ENCODE measurements around the gene LRRC8D. TPM values are rescaled to one million over a fixed set of nuclear protein-coding genes. Genes with fewer than 3 reads are reported as not detected.

LRRC8D gene
- total RNA-seq, 1 experiment from 2014 or later, result 42.0 TPM

- BruUV-seq (replicated peaks), result no TSS peak
- CTCF ChIA-PET, result interaction anchor here (1.3 kb wide), 1 partner anchor 69 kb away, joined by 4 read pairs; no protein-coding TSS in a partner anchor
Measured at GRCh38 chr1:89873288-89873687, 52.5 kb downstream of the LRRC8D start.

DNA sequence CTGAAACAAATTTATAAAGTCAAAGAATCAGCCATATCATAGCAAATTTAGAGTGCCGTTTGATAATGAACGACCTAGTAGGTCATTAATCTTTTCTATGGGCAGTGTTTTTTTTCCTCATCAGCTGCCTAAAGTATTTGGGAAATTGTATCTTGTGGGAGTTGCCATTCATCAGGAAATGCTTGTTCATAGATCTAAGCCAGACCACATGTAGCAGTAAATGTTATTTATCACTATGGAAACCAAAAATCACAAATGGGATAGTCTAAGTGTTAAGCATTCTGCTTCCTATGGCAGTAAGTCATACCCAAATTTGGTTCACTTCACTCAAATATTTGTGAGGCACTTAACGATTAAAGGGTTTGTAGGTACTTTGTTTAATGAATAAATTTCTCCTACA, 52.9 kb downstream of the LRRC8D start:
- intact Hi-C loops (cut with micrococcal nuclease), result no loop called here

More at GRCh38 chr1:89873288-89873687, 52.5 kb downstream of the LRRC8D start:
- Mint-ChIP-seq H3K27me3 (ENCODE audit: insufficient read depth, unreplicated experiment) (no peaks in the 10 kb centered on the region), H3K27ac (ENCODE audit: low read depth, unreplicated experiment) (no peak overlapping the region), H3K36me3 (ENCODE audit: insufficient read depth, unreplicated experiment) (peaks cover 26% of the 10 kb centered on the region), H3K9me3 (ENCODE audit: unreplicated experiment) (no peaks in the 10 kb centered on the region), H3K4me3 (ENCODE audit: unreplicated experiment) (no peak overlapping the region), H3K4me1 (ENCODE audit: insufficient read depth, unreplicated experiment) (no peaks in the 10 kb centered on the region)
- TF ChIP-seq, protein P1, sequence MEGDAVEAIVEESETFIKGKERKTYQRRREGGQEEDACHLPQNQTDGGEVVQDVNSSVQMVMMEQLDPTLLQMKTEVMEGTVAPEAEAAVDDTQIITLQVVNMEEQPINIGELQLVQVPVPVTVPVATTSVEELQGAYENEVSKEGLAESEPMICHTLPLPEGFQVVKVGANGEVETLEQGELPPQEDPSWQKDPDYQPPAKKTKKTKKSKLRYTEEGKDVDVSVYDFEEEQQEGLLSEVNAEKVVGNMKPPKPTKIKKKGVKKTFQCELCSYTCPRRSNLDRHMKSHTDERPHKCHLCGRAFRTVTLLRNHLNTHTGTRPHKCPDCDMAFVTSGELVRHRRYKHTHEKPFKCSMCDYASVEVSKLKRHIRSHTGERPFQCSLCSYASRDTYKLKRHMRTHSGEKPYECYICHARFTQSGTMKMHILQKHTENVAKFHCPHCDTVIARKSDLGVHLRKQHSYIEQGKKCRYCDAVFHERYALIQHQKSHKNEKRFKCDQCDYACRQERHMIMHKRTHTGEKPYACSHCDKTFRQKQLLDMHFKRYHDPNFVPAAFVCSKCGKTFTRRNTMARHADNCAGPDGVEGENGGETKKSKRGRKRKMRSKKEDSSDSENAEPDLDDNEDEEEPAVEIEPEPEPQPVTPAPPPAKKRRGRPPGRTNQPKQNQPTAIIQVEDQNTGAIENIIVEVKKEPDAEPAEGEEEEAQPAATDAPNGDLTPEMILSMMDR (IDR thresholded peaks at IDR 0.05; ENCODE audit: unreplicated experiment), result no peak
- intact Hi-C loops (cut with micrococcal nuclease), result no loop called here
- no peak for DNase-seq (ENCODE audit: unreplicated experiment)
- POLR2A ChIA-PET, result interaction anchor here (1.0 to 2.3 kb wide), 2 partner anchors 9 to 15 kb away, joined by 3 to 5 read pairs; no protein-coding TSS in a partner anchor

GRCh38 chr1:89876463-89876862, 55.6 kb downstream of the LRRC8D start:
- Mint-ChIP-seq H3K27me3 (ENCODE audit: insufficient read depth, unreplicated experiment) (no peaks in the 10 kb centered on the region), H3K9me3 (ENCODE audit: unreplicated experiment) (peaks cover 5% of the 10 kb centered on the region), H3K27ac (ENCODE audit: low read depth, unreplicated experiment) (no peak overlapping the region), H3K4me3 (ENCODE audit: unreplicated experiment) (no peak overlapping the region), H3K36me3 (ENCODE audit: insufficient read depth, unreplicated experiment) (peaks cover 4% of the 10 kb centered on the region), H3K4me1 (ENCODE audit: insufficient read depth, unreplicated experiment) (no peaks in the 10 kb centered on the region)
- intact Hi-C loops (cut with micrococcal nuclease), result no loop called here
- TF ChIP-seq, protein P1 (IDR thresholded peaks at IDR 0.05; ENCODE audit: unreplicated experiment), result no peak
- DNase-seq (ENCODE audit: unreplicated experiment), result no peak
- ChIA-PET CTCF (interaction anchor here (0.6 to 1.5 kb wide), 4 partner anchors 19 to 114 kb away, joined by 3 to 7 read pairs (median 4); no protein-coding TSS in a partner anchor), POLR2A (interaction anchor here (0.6 to 1.3 kb wide), 4 partner anchors 14 to 99 kb away, joined by 3 to 4 read pairs (median 3); partner anchors contain the start of gene LRRC8D)
- no TSS peak for BruUV-seq (replicated peaks)

More for the DNA sequence above, 52.9 kb downstream of the LRRC8D start:
- Mint-ChIP-seq H3K4me1 (ENCODE audit: insufficient read depth, unreplicated experiment) (no peaks in the 10 kb centered on the region), H3K27me3 (ENCODE audit: insufficient read depth, unreplicated experiment) (no peaks in the 10 kb centered on the region), H3K9me3 (ENCODE audit: unreplicated experiment) (no peaks in the 10 kb centered on the region), H3K4me3 (ENCODE audit: unreplicated experiment) (no peak overlapping the region), H3K36me3 (ENCODE audit: insufficient read depth, unreplicated experiment) (peaks cover 22% of the 10 kb centered on the region), H3K27ac (ENCODE audit: low read depth, unreplicated experiment) (no peak overlapping the region)
- BruUV-seq (replicated peaks), result no TSS peak
- ChIA-PET POLR2A (interaction anchor here (0.7 to 1.0 kb wide), 2 partner anchors 9 to 10 kb away, joined by 3 read pairs; no protein-coding TSS in a partner anchor), CTCF (interaction anchor here (0.6 kb wide), 1 partner anchor 1181 kb away, joined by 3 read pairs; no protein-coding TSS in a partner anchor)
- no peak for DNase-seq (ENCODE audit: unreplicated experiment)
- TF ChIP-seq, protein P1 (IDR thresholded peaks at IDR 0.05; ENCODE audit: unreplicated experiment), result no peak

- Mint-ChIP-seq H3K4me1 (ENCODE audit: insufficient read depth, unreplicated experiment) (peaks cover 3% of the 10 kb centered on the region), H3K4me3 (ENCODE audit: unreplicated experiment) (no peak overlapping the region), H3K9me3 (ENCODE audit: unreplicated experiment) (peaks cover 7% of the 10 kb centered on the region), H3K36me3 (ENCODE audit: insufficient read depth, unreplicated experiment) (peaks cover 4% of the 10 kb centered on the region), H3K27ac (ENCODE audit: low read depth, unreplicated experiment) (no peak overlapping the region), H3K27me3 (ENCODE audit: insufficient read depth, unreplicated experiment) (no peaks in the 10 kb centered on the region)
- CTCF ChIA-PET, result interaction anchor here (0.6 to 1.1 kb wide), 2 partner anchors 20 to 94 kb away, joined by 4 to 5 read pairs; no protein-coding TSS in a partner anchor
- intact Hi-C loops (cut with micrococcal nuclease), result no loop called here
- BruUV-seq (replicated peaks), result no TSS peak
- POLR2A ChIA-PET, result interaction anchor here (1.6 kb wide), 1 partner anchor 12 kb away, joined by 7 read pairs; no protein-coding TSS in a partner anchor
- no peak for DNase-seq (ENCODE audit: unreplicated experiment)
- TF ChIP-seq, protein P1 (IDR thresholded peaks at IDR 0.05; ENCODE audit: unreplicated experiment), result no peak
Measured at GRCh38 chr1:89877756-89878155, 56.9 kb downstream of the LRRC8D start.
